GM12872 (cell line): ENCODE results near the gene TSPEAR.

ENCODE experiments used
- TF ChIP-seq, protein P1 (sequence below): IDR thresholded peaks from 3 replicates; pipeline ENCODE4 v1.5.1; 2011; ENCODE audit warnings: low read depth, mild to moderate bottlenecking, low read length, moderate library complexity; ENCODE audit not compliant: insufficient read depth

The TSPEAR gene

DNA sequence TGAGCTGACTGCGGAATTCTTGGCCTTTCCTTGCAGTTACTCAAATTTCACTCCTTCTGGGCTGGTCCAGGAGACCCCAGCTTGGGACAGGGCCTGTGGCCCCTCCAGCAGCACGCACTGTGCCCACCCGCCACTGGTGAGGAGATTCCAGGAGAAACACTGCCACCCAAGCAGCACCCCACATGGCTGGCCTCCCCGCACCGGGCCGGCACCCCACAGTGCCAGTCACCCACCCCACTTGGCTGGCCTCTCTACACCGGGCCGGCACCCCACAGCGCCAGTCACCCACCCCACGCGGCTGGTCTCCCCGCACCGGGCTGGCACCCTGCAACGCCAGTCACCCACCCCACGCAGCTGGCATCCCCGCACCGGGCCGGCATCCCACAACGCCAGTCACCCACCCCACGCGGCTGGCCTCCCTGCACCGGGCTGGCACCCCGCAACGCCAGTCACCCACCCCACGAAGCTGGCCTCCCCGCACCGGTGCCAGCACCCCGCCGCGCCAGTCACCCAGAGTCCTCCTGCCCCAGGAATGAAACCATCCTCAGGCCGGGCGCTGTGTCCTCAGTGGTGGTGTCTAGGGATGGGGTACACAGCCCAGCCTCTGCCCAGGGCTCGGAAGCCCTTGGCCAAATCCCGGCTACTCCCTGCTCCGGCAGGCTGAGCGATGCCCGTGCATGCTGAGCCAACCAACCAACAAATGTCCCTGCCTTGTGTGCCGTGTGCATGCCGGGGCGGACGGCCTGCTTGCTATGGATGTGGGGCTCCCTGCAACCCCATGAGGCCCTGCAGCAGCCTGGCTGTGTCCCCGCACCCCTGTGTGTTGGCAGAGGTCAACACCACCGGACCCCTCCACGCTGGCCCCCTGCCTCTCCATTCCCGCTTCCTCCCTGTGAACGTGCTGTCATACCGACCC is 38.6 kb upstream of the TSPEAR start:
- TF ChIP-seq, protein P1, sequence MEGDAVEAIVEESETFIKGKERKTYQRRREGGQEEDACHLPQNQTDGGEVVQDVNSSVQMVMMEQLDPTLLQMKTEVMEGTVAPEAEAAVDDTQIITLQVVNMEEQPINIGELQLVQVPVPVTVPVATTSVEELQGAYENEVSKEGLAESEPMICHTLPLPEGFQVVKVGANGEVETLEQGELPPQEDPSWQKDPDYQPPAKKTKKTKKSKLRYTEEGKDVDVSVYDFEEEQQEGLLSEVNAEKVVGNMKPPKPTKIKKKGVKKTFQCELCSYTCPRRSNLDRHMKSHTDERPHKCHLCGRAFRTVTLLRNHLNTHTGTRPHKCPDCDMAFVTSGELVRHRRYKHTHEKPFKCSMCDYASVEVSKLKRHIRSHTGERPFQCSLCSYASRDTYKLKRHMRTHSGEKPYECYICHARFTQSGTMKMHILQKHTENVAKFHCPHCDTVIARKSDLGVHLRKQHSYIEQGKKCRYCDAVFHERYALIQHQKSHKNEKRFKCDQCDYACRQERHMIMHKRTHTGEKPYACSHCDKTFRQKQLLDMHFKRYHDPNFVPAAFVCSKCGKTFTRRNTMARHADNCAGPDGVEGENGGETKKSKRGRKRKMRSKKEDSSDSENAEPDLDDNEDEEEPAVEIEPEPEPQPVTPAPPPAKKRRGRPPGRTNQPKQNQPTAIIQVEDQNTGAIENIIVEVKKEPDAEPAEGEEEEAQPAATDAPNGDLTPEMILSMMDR = no peak

DNA sequence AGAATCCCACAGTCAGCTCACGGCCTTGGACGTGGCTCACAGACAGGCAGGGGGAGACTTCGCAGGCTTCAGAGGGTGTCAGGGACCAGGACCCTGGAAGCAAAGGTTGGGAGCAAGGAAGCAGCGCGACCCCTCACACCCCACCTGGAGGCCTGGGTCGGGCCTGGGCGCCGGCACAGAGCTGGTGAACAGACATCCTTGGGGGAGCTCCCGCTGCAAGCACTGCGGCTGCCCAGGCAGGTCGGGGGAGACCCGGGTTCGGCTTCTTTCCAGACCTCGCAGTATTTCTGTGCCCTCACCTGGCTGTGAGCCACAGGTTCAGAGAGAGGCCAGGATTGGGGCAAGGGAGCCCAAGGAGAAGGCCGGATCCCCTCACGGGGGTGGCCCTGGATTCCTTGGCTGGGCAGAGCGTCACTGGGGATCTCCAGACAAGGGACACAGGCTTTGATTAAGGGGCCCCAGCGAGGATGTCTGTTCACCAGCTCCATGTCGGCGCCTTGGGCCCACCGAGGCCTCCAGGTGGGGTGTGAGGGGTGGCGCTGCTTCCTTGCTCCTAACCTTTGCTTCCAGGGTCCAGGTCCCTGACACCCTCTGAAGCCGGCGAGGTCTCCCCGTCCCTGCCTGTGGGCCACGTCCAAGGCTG is 37.9 kb upstream of the TSPEAR start:
- TF ChIP-seq, protein P1 = no peak

DNA sequence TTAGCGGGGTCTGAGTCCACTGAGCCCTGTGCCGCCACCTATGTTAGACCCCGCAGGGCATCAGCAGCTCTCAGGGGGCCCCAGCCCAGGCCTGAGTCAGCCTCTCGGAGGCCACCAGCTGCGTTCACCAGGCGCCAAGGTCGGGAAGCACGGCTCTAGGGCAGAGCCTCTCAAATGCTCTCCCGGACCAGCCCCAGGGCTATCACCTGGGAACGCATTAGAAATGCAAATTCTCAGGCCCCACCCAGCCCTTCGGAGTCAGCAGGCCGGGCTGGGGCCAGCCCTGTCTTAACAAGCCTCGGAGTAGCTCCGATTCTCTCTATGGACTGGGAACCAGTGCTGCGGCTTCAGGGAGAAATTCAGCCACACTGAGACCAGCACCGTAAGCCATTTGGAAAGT is 37.2 kb upstream of the TSPEAR start:
- TF ChIP-seq, protein P1 = no peak

DNA sequence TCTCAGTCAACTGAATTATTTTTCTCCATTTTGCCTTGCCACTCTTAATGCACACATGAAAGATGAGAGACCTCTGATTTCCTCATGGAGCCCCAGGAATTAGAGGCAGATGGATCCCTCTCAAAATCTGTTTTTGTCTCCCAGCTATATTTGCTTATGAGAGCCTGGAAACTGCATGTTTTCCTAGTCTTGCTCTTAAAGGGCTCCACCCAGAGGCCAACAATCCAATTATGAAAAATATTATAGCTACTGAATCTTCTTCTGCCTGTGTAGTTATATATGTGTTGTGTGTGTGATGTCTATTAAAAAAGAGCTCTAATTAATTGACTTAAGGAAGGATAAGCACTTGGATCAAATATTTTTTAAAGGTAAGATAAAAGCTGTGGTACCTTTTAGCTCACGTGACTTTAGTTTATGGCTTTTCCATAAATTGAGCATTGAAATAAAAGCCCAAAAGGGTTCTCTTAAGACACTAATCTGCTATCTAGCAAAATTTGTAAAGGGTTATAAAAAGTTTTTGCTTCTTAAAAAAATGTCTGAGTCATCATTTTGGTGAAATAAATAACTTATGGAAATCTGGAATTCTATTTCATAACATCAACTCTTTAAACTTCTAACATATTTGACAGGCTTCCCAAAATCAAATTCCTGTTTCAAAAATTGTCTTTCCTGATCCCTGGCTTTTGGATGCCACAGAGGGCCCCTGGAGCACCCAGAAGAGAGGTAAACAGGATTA is 31.2 kb upstream of the TSPEAR start:
- TF ChIP-seq, protein P1 = peak; percentile 22; the same call in 1 of the 3 replicates

DNA sequence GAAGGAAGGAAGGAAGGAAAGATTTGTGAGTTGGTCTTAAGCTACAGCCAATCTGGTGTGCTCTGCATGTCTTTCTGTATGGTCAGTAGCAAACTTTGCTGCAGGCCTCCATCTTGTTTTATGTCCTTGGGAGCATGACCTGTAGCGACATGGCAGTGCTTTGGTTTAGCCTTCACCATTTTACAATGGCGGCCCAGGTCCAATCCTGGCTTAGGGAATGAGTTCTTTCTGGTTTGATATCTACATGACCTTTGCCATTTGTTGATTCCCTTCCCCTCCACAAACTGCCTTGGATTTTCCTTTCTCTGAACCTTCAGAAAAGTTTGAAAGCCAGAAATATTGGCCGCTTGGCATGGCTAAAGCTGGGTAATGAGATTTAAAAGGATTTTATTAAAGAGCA is 30.5 kb upstream of the TSPEAR start:
- TF ChIP-seq, protein P1 = no peak

DNA sequence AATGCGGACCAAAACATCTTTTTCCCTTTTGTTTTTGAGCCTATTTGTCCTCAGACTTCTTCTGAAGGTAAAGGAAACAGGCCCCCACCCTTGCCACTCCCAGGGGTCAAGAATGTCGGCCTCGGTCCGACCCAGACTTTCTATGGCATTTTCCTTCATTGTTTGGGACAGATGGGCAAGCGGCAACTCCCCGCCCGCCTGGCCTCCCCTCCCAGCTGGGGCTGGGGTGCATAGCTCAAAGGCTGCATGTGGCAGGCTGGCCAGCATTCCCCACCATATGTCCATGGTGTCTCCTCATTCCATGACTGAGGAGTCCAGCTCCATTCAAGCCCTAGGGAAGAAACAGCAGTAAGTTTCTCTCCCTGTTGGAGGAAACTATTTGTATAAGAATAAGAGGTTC is 29.4 kb upstream of the TSPEAR start:
- TF ChIP-seq, protein P1 = no peak

DNA sequence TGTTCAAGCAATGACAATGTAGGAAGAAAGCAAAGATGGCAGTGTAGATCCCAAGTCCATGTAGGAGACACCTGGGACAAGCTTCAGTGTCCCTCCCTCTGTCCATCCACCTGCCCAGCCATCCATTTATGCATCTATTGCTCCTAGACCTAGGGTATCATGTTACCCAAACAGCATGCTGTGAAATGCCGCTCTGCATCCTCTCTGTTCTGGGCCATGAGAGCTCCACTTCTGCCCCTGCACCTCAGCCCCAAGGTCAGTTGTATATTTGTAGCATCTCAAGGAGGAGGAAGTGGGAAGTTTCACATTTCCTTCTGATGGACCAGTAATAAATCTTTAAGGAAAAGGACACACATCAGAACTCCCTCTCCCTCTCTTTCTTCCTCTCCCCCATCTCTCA is 27.9 kb upstream of the TSPEAR start:
- TF ChIP-seq, protein P1 = no peak
